K562 (cell line): ENCODE measurements around the gene C21orf58.

Source experiments
- POLR2A ChIP-seq: fragments of 450-650 bp; conservative IDR thresholded peaks from 2 replicates; pipeline ENCODE4 v1.6.1; 2016
- POLR2B ChIP-seq: fragments of 450-650 bp; IDR thresholded peaks from 2 replicates; pipeline ENCODE4 v1.6.1; 2018; ENCODE audit warnings: low read depth; ENCODE audit not compliant: partially characterized antibody
- TF ChIP-seq, protein P1 (sequence below), 3 experiments: IDR thresholded peaks in 2 of 3; conservative IDR thresholded peaks in 1 of 3; 2 replicates each; pipeline ENCODE4 v1.5.1; 2011 to 2012; ENCODE audit warnings: low read length in 3 of 3, mild to moderate bottlenecking in 3 of 3, control low read depth in 2 of 3, improper control_type of control experiment in 1 of 3, inconsistent platforms in 1 of 3, low read depth in 1 of 3, mixed read lengths in 1 of 3, moderate library complexity in 1 of 3; ENCODE audit not compliant: insufficient read depth in 2 of 3

DNA sequence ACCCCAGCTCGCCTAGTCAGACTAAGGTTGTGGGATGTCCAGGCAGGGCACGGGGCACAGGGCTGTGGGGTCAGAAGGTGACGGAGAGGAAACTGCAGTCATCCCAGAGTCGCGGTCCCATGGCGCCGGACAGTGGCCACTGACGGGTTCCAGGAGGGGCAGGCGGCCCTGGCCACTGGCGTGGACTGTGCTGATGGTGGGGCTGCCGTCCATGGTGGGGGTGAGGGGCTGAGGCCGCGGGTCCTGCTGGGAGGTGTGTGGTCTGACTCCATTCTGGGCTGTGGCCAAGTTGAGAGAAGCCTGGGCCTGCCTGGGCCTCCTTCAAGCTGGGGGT, 32.3 kb upstream of the C21orf58 start:
- TF ChIP-seq, protein P1, sequence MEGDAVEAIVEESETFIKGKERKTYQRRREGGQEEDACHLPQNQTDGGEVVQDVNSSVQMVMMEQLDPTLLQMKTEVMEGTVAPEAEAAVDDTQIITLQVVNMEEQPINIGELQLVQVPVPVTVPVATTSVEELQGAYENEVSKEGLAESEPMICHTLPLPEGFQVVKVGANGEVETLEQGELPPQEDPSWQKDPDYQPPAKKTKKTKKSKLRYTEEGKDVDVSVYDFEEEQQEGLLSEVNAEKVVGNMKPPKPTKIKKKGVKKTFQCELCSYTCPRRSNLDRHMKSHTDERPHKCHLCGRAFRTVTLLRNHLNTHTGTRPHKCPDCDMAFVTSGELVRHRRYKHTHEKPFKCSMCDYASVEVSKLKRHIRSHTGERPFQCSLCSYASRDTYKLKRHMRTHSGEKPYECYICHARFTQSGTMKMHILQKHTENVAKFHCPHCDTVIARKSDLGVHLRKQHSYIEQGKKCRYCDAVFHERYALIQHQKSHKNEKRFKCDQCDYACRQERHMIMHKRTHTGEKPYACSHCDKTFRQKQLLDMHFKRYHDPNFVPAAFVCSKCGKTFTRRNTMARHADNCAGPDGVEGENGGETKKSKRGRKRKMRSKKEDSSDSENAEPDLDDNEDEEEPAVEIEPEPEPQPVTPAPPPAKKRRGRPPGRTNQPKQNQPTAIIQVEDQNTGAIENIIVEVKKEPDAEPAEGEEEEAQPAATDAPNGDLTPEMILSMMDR (IDR thresholded peaks at IDR 0.05 in 2 of 3, conservative IDR thresholded peaks at IDR 0.05 in 1 of 3; ENCODE audit: insufficient read depth in 2 of 3, low read depth in 1 of 3, low read length in 3 of 3), result no peak
- no peak for TF ChIP-seq POLR2B
- TF ChIP-seq POLR2A, result no peak
